H9 (cell line): ENCODE results near the gene B4GALNT2. TPM values are rescaled to one million over a fixed set of nuclear protein-coding genes. Genes with fewer than 3 reads are reported as not detected.
"Not testable (repeated sequence)": the region's sequence is repeated elsewhere in the genome, so short reads cannot be mapped to it uniquely, and the experiment has no call there.

Source experiments
- DNase-seq: peaks from one replicate; pipeline ENCODE4 v3.0.0-alpha.2; 2017
- H2AFZ ChIP-seq: one replicate; pipeline ENCODE4 v1.6.1; 2013; ENCODE audit warnings: mild to moderate bottlenecking, low read length, control low read depth, moderate library complexity
- H2AK5ac ChIP-seq: 2 replicates; pipeline ENCODE4 v1.6.1; 2013; ENCODE audit warnings: low read length, control low read depth, mixed read lengths; ENCODE audit not compliant: insufficient read length
- H2BK120ac ChIP-seq: one replicate; pipeline ENCODE4 v1.6.1; 2013; ENCODE audit warnings: low read depth, mild to moderate bottlenecking, low read length, control low read depth, inconsistent platforms; ENCODE audit not compliant: poor library complexity, severe bottlenecking
- H2BK12ac ChIP-seq: 2 replicates; pipeline ENCODE4 v1.6.1; 2013; ENCODE audit warnings: low read length, control low read depth, mixed read lengths, low read depth; ENCODE audit not compliant: insufficient read length
- H2BK15ac ChIP-seq: 2 replicates; pipeline ENCODE4 v1.6.1; 2013; ENCODE audit warnings: low read depth, low read length, control low read depth
- H2BK20ac ChIP-seq: one replicate; pipeline ENCODE4 v1.6.1; 2013; ENCODE audit warnings: low read depth, mild to moderate bottlenecking, low read length, control low read depth, inconsistent platforms; ENCODE audit not compliant: poor library complexity, severe bottlenecking
- H2BK5ac ChIP-seq: 2 replicates; pipeline ENCODE4 v1.6.1; 2013; ENCODE audit warnings: low read length, control low read depth, mixed read lengths; ENCODE audit not compliant: insufficient read length
- H3K14ac ChIP-seq: 2 replicates; pipeline ENCODE4 v1.6.1; 2013; ENCODE audit warnings: low read length, control low read depth; ENCODE audit not compliant: insufficient read depth
- H3K18ac ChIP-seq: 2 replicates; pipeline ENCODE4 v1.6.1; 2013; ENCODE audit warnings: low read depth, mild to moderate bottlenecking, mixed read lengths, low read length, control low read depth; ENCODE audit not compliant: insufficient read length
- H3K23ac ChIP-seq: 2 replicates; pipeline ENCODE4 v1.6.1; 2013; ENCODE audit warnings: low read length, control low read depth, mixed read lengths, low read depth; ENCODE audit not compliant: insufficient read length
- H3K23me2 ChIP-seq: 2 replicates; pipeline ENCODE4 v1.6.1; 2013; ENCODE audit warnings: low read depth, mild to moderate bottlenecking, mixed read lengths, low read length, control low read depth; ENCODE audit not compliant: insufficient read length, poor library complexity, severe bottlenecking
- H3K27ac ChIP-seq: 2 replicates; pipeline ENCODE4 v1.5.1; 2013; ENCODE audit warnings: low read length, control low read depth, mixed read lengths, low read depth; ENCODE audit not compliant: insufficient read length
- H3K27me3 ChIP-seq: 2 replicates; pipeline ENCODE4 v1.6.1; 2013; ENCODE audit warnings: low read length, control low read depth, inconsistent platforms; ENCODE audit not compliant: insufficient read depth
- H3K4ac ChIP-seq: 2 replicates; pipeline ENCODE4 v1.6.1; 2013; ENCODE audit warnings: low read depth, mild to moderate bottlenecking, control low read depth, inconsistent platforms, low read length, moderate library complexity
- H3K4me1 ChIP-seq: 2 replicates; pipeline ENCODE4 v1.6.1; 2013; ENCODE audit warnings: low read length, control low read depth, inconsistent platforms; ENCODE audit not compliant: insufficient read depth
- H3K4me2 ChIP-seq: 2 replicates; pipeline ENCODE4 v1.6.1; 2013; ENCODE audit warnings: low read length, control low read depth, mixed read lengths; ENCODE audit not compliant: insufficient read length, insufficient read depth
- H3K56ac ChIP-seq: 2 replicates; pipeline ENCODE4 v1.6.1; 2013; ENCODE audit warnings: low read depth, mild to moderate bottlenecking, mixed read lengths, low read length, control low read depth; ENCODE audit not compliant: insufficient read length
- H3K79me1 ChIP-seq: 2 replicates; pipeline ENCODE4 v1.6.1; 2013; ENCODE audit warnings: low read depth, mild to moderate bottlenecking, moderate library complexity, low read length, control low read depth, inconsistent platforms; ENCODE audit not compliant: insufficient read depth, poor library complexity, severe bottlenecking
- H3K79me2 ChIP-seq: 2 replicates; pipeline ENCODE4 v1.6.1; 2013; ENCODE audit warnings: low read length, control low read depth, inconsistent platforms; ENCODE audit not compliant: insufficient read depth
- H3K9ac ChIP-seq: 2 replicates; pipeline ENCODE4 v1.6.1; 2013; ENCODE audit warnings: low read length, control low read depth, mixed read lengths; ENCODE audit not compliant: insufficient read length; ENCODE audit errors: extremely low read depth
- H3K9me3 ChIP-seq: one replicate; pipeline ENCODE4 v1.6.1; 2013; ENCODE audit warnings: low read depth, low read length, inconsistent platforms; ENCODE audit not compliant: control insufficient read depth
- H3T11ph ChIP-seq: one replicate; pipeline ENCODE4 v1.6.1; 2013; ENCODE audit warnings: mild to moderate bottlenecking, low read length, control low read depth, inconsistent platforms
- H4K20me1 ChIP-seq: one replicate; pipeline ENCODE4 v1.6.1; 2013; ENCODE audit not compliant: control insufficient read depth, insufficient read length, insufficient read depth
- H4K5ac ChIP-seq: 2 replicates; pipeline ENCODE4 v1.6.1; 2013; ENCODE audit warnings: low read depth, mild to moderate bottlenecking, mixed read lengths, low read length, control low read depth; ENCODE audit not compliant: insufficient read length
- H4K8ac ChIP-seq: replicated peaks from 2 replicates; pipeline ENCODE4 v1.6.1; 2013; ENCODE audit warnings: low read length, control low read depth, mixed read lengths, low read depth; ENCODE audit not compliant: insufficient read length
- H4K91ac ChIP-seq: 2 replicates; pipeline ENCODE4 v1.6.1; 2013; ENCODE audit warnings: low read depth, mild to moderate bottlenecking, moderate library complexity, mixed read lengths, low read length, control low read depth; ENCODE audit not compliant: insufficient read length
- H3K27ac Mint-ChIP-seq, 3 experiments: 2 replicates in 2 of 3; 3 replicates in 1 of 3; pipeline ENCODE4 v1.8.0; 2020 to 2021; ENCODE audit warnings: mixed read lengths in 3 of 3, mild to moderate bottlenecking in 1 of 3, moderate library complexity in 1 of 3
- H3K27me3 Mint-ChIP-seq: 2 replicates; pipeline ENCODE4 v1.8.0; 2021; ENCODE audit warnings: low read depth, mild to moderate bottlenecking, moderate library complexity, mixed read lengths
- H3K36me3 Mint-ChIP-seq, 3 experiments: 2 replicates in 2 of 3; 3 replicates in 1 of 3; pipeline ENCODE4 v1.8.0; 2020 to 2021; ENCODE audit warnings: low read depth in 3 of 3, mixed read lengths in 3 of 3; ENCODE audit not compliant: insufficient read depth in 1 of 3
- H3K4me1 Mint-ChIP-seq, 2 experiments: 2 replicates each; pipeline ENCODE4 v1.8.0; 2020; ENCODE audit warnings: mixed read lengths in 2 of 2
- H3K4me3 Mint-ChIP-seq, 2 experiments: 2 replicates in 1 of 2; 3 replicates in 1 of 2; pipeline ENCODE4 v1.8.0; 2020 to 2021; ENCODE audit warnings: mild to moderate bottlenecking in 2 of 2, mixed read lengths in 2 of 2, moderate library complexity in 1 of 2
- H3K9me3 Mint-ChIP-seq, 2 experiments: 2 replicates in 1 of 2; 3 replicates in 1 of 2; pipeline ENCODE4 v1.8.0; 2020; ENCODE audit warnings: mild to moderate bottlenecking in 2 of 2, mixed read lengths in 2 of 2, moderate library complexity in 1 of 2
- CTCF ChIP-seq: fragments of 200-600 bp; sonication (generic); conservative IDR thresholded peaks from 3 replicates; pipeline ENCODE4 v1.8.0; 2021; ENCODE audit warnings: antibody characterized with exemption, mild to moderate bottlenecking
- WGBS: extraction: QIAGEN DNeasy Blood & Tissue Kit; methylation state at CpG from one replicate; pipeline ENCODE4 v1.1.7; 2013; ENCODE audit warnings: missing lambda C conversion rate, low lambda C conversion rate, mixed read lengths; ENCODE audit not compliant: insufficient read length; ENCODE audit errors: extremely low coverage; 5-methylcytosine and 5-hydroxymethylcytosine counted together
- total RNA-seq: library from RNA; stranded (reverse); gene quantifications from 2 replicates; pipeline ENCODE4 v1.2.1, GENCODE V29; 2021

B4GALNT2 gene
- total RNA-seq, 1 experiment from 2014 or later = not detected

GRCh38 chr17:49101054-49101534, 31.5 kb upstream of the B4GALNT2 start:
- no peak overlapping the region for H3K23ac ChIP-seq
- no peak overlapping the region for H4K8ac ChIP-seq
- no peaks in the 10 kb centered on the region for H3K23me2 ChIP-seq
- Mint-ChIP-seq H3K4me1 (peaks cover 2 to 3% of the 10 kb centered on the region in 2 experiments; a peak in 1 of 4 replicates), H3K9me3 (no peaks in the 10 kb centered on the region; a peak in 1 of 5 replicates), H3K36me3 (no peaks in the 10 kb centered on the region), H3K4me3 (no peak overlapping the region), H3K27me3 (no peaks in the 10 kb centered on the region), H3K27ac (no peak overlapping the region)
- H3K14ac ChIP-seq = no peak overlapping the region
- DNase-seq = no peak
- H2BK12ac ChIP-seq = no peak overlapping the region
- H4K5ac ChIP-seq = no peak overlapping the region
- no peak overlapping the region for H3K4me2 ChIP-seq
- no peaks in the 10 kb centered on the region for H3K4me1 ChIP-seq
- no peak overlapping the region for H2BK120ac ChIP-seq
- no peak overlapping the region for H2BK5ac ChIP-seq
- H3K18ac ChIP-seq = no peak overlapping the region
- no CpG with 5 or more reads among the region's 4 CpGs for WGBS
- no peak overlapping the region for H4K91ac ChIP-seq
- H2BK20ac ChIP-seq = no peak overlapping the region
- H3K9me3 ChIP-seq = no peaks in the 10 kb centered on the region
- H3K56ac ChIP-seq = no peak overlapping the region
- no peak overlapping the region for H2BK15ac ChIP-seq
- H3K79me2 ChIP-seq = no peaks in the 10 kb centered on the region
- H3K27ac ChIP-seq = no peak overlapping the region
- no peak overlapping the region for H3K4ac ChIP-seq
- no peak for TF ChIP-seq CTCF
- no peak overlapping the region for H2AFZ ChIP-seq
- H3T11ph ChIP-seq = no peak overlapping the region
- H4K20me1 ChIP-seq = no peaks in the 10 kb centered on the region
- no peaks in the 10 kb centered on the region for H3K27me3 ChIP-seq
- no peak overlapping the region for H2AK5ac ChIP-seq
- no peaks in the 10 kb centered on the region for H3K79me1 ChIP-seq
- H3K9ac ChIP-seq = no peak overlapping the region

GRCh38 chr17:49103360-49103759, 29.2 kb upstream of the B4GALNT2 start:
- H2BK5ac ChIP-seq, H3K9me3 ChIP-seq, H2BK20ac ChIP-seq, H3K14ac ChIP-seq, H3K27me3 ChIP-seq, H3K23me2 ChIP-seq, H2AFZ ChIP-seq, H3K27ac Mint-ChIP-seq, H2BK120ac ChIP-seq, H3K23ac ChIP-seq, H3K36me3 Mint-ChIP-seq, H4K8ac ChIP-seq, H3K9ac ChIP-seq, H4K5ac ChIP-seq, H4K20me1 ChIP-seq, DNase-seq, H3K4me3 Mint-ChIP-seq, H3K4me2 ChIP-seq, H2AK5ac ChIP-seq, H3K56ac ChIP-seq, H3K4me1 ChIP-seq, H3T11ph ChIP-seq, H3K9me3 Mint-ChIP-seq, H3K4ac ChIP-seq, H3K18ac ChIP-seq, H3K79me2 ChIP-seq, H4K91ac ChIP-seq, H3K27me3 Mint-ChIP-seq, H3K79me1 ChIP-seq, H3K27ac ChIP-seq, H2BK15ac ChIP-seq, H2BK12ac ChIP-seq: not testable (repeated sequence)
- H3K4me1 Mint-ChIP-seq = peaks cover 18 to 23% of the 10 kb centered on the region in 2 experiments
- no CpG with 5 or more reads among the region's 14 CpGs for WGBS
